Kasumi-1 (cell line): ENCODE measurements around the gene ZDHHC8.
A peak's percentile ranks its signal among the peaks of the same experiment; 100 is the strongest.

ENCODE experiments used
- DNase-seq, 2 experiments: peaks; one replicate each; lab custom pipeline; 2025; lab: John Stamatoyannopoulos, UW

Gene ZDHHC8

GRCh38 chr22:20131597-20131858 lies at the start of gene ZDHHC8:
ZDHHC8 (plus strand) TSS chr22:20131804; CDS start chr22:20131948, 144 bp downstream.
- no peak for DNase-seq

- no peak for DNase-seq
Measured at GRCh38 chr22:20083157-20083890, 48.3 kb upstream of the ZDHHC8 start.

GRCh38 chr22:20083891-20084546 lies 47.6 kb upstream of the ZDHHC8 start:
- no peak for DNase-seq

GRCh38 chr22:20084547-20085413 lies 46.8 kb upstream of the ZDHHC8 start:
- peak in 1 of 2 experiments; percentile 41 for DNase-seq

- DNase-seq, result no peak
Measured at GRCh38 chr22:20085651-20086050, 46.0 kb upstream of the ZDHHC8 start.

GRCh38 chr22:20086101-20086599 lies 45.5 kb upstream of the ZDHHC8 start:
- DNase-seq, result no peak

GRCh38 chr22:20086763-20087162 lies 44.8 kb upstream of the ZDHHC8 start:
- DNase-seq, result no peak

GRCh38 chr22:20087319-20088262 lies 44.0 kb upstream of the ZDHHC8 start:
- no peak for DNase-seq

GRCh38 chr22:20088263-20088648 lies 43.3 kb upstream of the ZDHHC8 start:
- no peak for DNase-seq

GRCh38 chr22:20089226-20089976 lies 42.2 kb upstream of the ZDHHC8 start:
- no peak for DNase-seq

- DNase-seq, result no peak
Measured at GRCh38 chr22:20089977-20090729, 41.5 kb upstream of the ZDHHC8 start.

- DNase-seq, result peak; percentile 25 to 35
Measured at GRCh38 chr22:20090730-20091240, 40.8 kb upstream of the ZDHHC8 start.

GRCh38 chr22:20091690-20092476 lies 39.7 kb upstream of the ZDHHC8 start:
- no peak for DNase-seq

- DNase-seq, result no peak
Measured at GRCh38 chr22:20092477-20092854, 39.1 kb upstream of the ZDHHC8 start.

GRCh38 chr22:20093418-20094196 lies 38.0 kb upstream of the ZDHHC8 start:
- DNase-seq, result no peak

GRCh38 chr22:20094197-20094807 lies 37.3 kb upstream of the ZDHHC8 start:
- no peak for DNase-seq

- DNase-seq, result no peak
Measured at GRCh38 chr22:20095521-20095920, 36.1 kb upstream of the ZDHHC8 start.
